CD4-positive, alpha-beta T cell treated with Interferon gamma for 1 hour (primary cell): Measurements from ENCODE around the gene TNFRSF12A.
A peak's percentile ranks its signal among the peaks of the same experiment; 100 is the strongest.

ENCODE experiments used
- DNase-seq: peaks from one replicate; pipeline ENCODE4 v3.0.0-alpha.2; 2020

The TNFRSF12A gene

DNA sequence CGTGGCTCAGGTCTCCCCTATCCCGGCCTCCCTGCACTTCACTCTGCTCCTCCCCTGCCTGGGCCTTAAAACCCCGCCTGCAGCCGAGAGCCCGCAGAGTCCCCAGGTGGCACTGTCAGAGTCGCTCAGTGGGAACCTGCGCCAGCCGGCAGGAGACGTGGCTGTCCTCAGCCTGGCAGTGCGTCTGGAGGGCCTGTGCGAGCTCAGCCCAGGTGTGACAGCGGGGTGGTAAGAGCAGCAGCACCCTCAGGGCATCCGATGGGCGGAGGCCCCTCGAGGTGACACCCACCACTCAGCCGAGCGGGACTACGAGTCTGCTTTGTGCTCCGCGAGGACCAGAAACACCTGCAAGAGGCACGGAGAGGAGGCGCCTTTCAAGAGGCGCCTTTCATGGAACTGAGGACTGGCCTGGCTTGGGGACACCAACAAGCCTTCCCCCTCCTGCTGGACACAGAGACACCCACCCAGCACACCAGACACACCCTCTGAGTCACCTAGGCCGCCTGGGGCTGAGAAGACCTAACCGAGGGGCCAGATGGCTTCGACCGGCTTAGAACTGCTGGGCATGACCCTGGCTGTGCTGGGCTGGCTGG is 7.2 kb upstream of the TNFRSF12A start, which contains the start of gene CLDN9:
Gene CLDN9 (plus strand): TSS at position 96 of the 593 bp plus-strand sequence. CDS start 440 bp downstream, at position 536.
- DNase-seq, result no peak

- DNase-seq, result no peak
These were observed 6.6 kb upstream of the TNFRSF12A start for GRCh38 chr16:3013491-3013951.

GRCh38 chr16:3013998-3014690 is 6.0 kb upstream of the TNFRSF12A start:
- no peak for DNase-seq

- DNase-seq, result no peak
These were observed 5.2 kb upstream of the TNFRSF12A start for GRCh38 chr16:3014971-3015370.

- no peak for DNase-seq
These were observed 4.2 kb upstream of the TNFRSF12A start for GRCh38 chr16:3015865-3016521.

DNA sequence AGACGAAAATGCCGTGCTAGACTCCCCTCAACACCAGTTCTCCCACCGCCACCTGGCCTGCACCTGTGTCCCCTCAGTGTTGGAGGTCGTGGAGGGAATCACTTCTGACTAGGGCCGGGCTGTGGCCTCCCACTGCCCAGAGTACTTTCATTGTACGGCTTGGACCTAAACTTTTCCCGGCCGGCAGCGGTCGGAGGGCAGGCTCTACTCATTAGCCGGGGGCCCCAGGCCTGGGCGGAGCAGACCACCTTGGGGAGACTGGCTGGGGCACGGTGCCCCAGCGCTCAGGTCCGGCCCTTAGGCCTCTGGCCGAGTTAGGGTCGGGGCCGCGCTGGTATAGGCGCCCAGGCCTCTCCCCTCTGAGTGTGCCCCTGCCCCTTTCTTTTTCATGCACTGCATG is 2.8 kb upstream of the TNFRSF12A start:
- no peak for DNase-seq

GRCh38 chr16:3017794-3018506 is 2.2 kb upstream of the TNFRSF12A start, which contains the start of gene CLDN6:
Gene CLDN6 (minus strand): TSS chr16:3018183. CDS start chr16:3016021, 2,162 bp downstream.
- DNase-seq, result peak; percentile 9

GRCh38 chr16:3019594-3020246 is 448 bp upstream of the TNFRSF12A start:
- DNase-seq, result no peak

GRCh38 chr16:3020604-3021448 is 658 bp downstream of the TNFRSF12A start:
- peak; percentile 56 for DNase-seq

GRCh38 chr16:3021449-3022207 is 1.5 kb downstream of the TNFRSF12A start:
- peak; percentile 62 for DNase-seq

- DNase-seq, result peak; percentile 67
These were observed 2.1 kb downstream of the TNFRSF12A start for GRCh38 chr16:3022208-3022683.

DNA sequence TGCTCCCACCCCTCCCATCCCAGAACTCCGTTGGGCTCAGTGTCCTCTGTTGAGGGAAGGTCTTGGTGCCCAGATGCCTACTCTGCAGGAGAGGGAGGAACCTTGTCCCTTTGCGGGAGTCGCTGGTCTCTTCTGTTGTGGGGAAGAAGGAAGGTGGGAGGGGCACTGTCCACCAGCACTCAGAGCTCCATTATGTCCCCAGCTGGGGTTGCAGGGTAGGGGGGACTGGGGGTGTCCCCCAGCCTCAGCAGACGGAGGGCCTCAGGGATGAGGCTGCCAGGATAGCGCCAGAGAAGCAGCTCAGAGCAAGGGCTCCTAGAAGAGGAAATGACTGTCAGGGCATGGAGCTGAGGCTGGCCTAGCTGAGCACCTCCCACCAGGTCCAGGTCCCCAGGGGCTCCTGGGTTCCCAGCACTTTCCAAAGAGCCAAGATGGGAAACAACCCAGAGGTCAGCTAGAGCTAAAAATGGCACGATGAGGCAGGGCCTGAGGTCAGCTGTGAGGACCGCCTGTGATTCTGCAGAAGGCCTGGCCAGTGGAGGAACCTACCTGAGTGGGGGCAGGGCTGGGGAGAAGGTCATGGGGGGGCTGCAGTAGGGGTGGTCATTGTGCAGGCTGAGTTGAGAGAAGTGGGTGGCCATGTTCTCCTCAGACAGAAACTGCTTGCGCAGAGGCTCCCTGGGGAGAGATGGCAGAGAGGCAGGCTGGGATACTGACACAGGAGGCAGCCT is 2.7 kb downstream of the TNFRSF12A start:
- no peak for DNase-seq

DNA sequence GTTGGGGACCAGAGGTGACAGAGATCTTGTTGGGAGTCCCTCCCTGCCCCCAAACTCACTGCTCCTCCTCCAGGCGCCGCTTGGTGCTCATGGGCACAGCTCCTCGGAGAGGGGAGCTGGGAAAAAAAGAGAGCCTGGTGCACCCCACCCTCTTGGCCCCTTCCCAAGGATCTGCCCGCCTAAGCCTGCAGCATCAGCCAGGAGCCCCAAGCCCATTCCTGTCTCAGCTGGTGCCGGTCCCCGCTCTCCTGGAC is 3.2 kb downstream of the TNFRSF12A start:
- DNase-seq, result no peak

- DNase-seq, result peak; percentile 96
These were observed 3.7 kb downstream of the TNFRSF12A start, which contains the start of the genes HCFC1R1 and THOC6 for GRCh38 chr16:3023669-3024478. Gene HCFC1R1 (minus strand): TSS chr16:3023942. CDS start chr16:3023941, 1 bp downstream. Gene THOC6 (plus strand): TSS chr16:3024035. CDS start chr16:3024327, 292 bp downstream.

GRCh38 chr16:3025032-3026002 is 5.1 kb downstream of the TNFRSF12A start:
- no peak for DNase-seq

GRCh38 chr16:3026003-3026378 is 5.8 kb downstream of the TNFRSF12A start:
- DNase-seq, result no peak

- no peak for DNase-seq
These were observed 6.7 kb downstream of the TNFRSF12A start for GRCh38 chr16:3026609-3027488.
